DMS79 treated with DMSO at 0.1 percent for 48 hours (cell line): ENCODE results near the gene PHAF1.

Experiments
- DNase-seq: peaks from one replicate; lab custom pipeline; 2025; lab: John Stamatoyannopoulos, UW

Gene PHAF1

GRCh38 chr16:67180166-67180565, 70.4 kb downstream of the PHAF1 start:
- no peak for DNase-seq

DNA sequence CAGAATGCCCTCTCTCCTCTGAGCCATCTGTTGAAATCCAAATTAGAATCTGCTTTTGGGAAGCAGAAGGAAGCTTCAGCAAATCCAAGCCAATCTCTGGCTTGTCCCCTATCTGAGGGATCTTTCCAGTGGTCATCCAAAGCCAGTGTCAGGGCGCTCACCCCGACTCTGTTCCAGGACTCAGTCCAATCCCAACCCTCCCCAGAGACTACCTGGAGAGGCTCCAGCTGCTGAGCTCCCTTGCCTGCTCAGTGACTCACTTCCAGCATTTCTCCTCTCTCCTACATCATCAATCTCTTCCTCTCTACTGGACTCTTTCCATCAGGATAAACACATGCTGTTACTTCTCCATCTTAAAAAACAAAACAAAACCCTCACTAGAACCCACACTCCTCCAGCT, 71.6 kb downstream of the PHAF1 start:
- DNase-seq: no peak

DNA sequence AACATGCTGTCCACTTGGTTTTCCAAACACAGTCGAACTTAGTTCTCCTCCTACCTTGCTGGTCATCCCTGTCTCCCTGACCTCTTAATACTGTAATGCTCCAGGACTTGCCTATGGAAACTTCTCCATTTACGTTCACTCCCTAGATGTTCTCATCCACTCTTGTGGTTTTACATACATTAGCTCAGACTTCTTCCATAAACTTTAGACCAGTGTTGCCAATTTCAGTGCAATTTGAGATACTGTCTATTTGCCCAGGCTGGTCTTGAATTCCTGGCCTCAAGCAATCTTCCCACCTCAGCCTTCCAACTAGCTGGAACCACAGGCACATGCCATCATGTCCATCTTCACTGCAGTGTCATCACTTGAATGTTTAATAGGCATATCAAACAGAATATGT, 72.5 kb downstream of the PHAF1 start:
- DNase-seq: no peak

DNA sequence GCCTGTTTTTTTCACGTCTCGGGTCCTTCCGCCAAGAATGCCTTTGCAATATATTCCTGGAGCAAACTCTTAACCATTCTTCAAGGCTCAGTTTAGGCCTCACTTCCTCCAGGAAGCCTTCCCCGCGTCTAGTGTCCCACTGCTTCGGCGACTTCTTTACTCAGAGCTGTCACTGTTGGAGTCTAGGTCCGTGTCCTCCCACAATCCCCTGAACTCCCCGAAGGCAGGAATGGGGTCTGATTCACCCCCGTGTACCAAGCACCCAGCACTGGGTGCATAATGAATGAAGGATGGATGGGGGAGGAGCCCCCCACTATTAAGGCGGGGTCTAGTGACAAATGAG, 73.5 kb downstream of the PHAF1 start:
- no peak for DNase-seq

- DNase-seq: peak; percentile 88
Observed at GRCh38 chr16:67183627-67184452, 74.1 kb downstream of the PHAF1 start, which contains the start of gene MATCAP1. Gene MATCAP1 (minus strand): TSS chr16:67183963. CDS start chr16:67180610, 3,353 bp downstream.

GRCh38 chr16:67184453-67184994, 74.8 kb downstream of the PHAF1 start:
- DNase-seq: no peak

DNA sequence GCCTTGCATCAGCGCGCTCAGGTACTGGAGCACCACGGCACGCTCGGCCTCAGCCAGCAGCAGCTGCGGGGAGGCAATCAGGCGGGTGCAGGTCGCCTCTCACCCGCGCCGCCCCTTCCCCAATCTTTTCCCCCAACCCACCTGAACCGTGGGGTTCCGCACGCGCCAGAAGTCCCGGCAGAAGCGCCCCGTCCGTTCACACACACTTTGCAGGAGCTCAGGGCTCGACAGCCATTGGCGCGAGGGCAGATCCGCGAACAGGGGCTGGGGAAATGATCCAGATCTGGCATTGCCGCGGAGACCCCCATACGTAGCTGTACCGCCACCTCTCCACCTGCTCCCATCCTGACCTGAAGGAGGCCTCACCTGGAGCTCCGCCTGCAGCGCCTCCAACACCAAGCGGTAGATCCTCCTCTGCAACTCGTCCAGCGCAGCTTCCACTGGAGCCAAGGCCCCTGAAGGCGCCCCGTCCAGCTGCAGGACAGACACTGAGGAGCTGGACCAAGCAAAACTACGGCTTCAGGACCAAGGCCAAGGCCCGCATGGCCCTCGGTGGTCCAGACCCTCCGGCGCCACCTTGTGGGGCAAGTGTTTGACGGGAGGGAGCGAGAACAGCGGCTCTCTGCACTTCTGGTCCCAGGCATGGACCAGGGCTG, 75.4 kb downstream of the PHAF1 start:
- DNase-seq: peak; percentile 59

GRCh38 chr16:67185651-67186134, 76.0 kb downstream of the PHAF1 start:
- no peak for DNase-seq

DNA sequence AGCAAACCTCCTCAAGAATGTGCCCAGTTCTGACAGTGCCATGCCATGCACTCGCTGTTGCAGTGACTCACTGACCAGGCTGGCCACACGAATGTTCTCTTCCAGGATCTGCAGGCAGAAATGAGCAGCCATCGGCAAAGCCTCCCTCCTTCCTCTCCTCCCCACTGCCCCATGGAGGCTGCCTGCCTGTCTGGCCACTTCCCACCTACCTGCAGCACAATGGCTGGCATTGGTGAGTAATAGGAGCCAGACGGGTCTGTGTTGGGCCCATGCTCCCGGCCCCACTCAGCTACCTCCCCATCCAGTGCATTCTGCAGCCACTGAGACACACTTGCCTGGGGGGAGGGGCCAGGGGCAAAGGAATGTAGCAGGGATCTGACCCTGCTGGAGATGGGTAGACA, 76.8 kb downstream of the PHAF1 start:
- no peak for DNase-seq

DNA sequence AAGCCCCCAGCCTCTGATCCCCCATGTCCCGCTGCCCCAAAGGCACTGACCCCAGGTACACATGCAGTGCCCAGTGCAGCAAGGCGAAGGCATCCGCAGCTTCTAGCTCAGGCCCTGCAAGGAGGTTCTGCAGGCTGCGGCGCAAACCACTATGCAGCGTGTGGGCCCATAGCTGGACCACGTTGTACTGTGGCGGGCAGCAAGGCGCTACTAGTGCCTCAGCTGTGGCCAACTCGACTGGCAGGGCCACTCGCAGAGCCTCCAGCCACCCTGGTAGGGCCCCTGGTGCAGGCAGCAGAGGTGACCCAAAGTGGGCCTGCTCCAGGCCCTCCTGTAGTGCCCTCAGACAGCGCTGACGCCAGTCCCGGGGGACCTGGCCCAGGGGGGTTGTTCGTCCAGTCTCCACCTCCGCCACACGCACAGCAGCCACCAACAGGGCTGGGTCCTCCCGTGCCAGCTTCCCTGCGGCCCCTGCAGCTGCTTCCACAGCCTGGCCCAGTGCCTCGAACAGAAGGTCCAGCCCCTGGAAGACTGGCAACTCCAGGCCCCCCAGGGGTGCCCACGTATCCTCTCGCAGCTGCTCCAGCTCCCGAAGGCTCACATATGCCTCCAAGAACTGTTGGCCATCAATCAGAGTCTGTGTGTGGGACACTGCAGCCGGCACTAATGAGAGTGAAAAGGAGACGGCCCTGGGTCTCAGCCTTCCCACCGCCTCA, 77.6 kb downstream of the PHAF1 start:
- DNase-seq: no peak

DNA sequence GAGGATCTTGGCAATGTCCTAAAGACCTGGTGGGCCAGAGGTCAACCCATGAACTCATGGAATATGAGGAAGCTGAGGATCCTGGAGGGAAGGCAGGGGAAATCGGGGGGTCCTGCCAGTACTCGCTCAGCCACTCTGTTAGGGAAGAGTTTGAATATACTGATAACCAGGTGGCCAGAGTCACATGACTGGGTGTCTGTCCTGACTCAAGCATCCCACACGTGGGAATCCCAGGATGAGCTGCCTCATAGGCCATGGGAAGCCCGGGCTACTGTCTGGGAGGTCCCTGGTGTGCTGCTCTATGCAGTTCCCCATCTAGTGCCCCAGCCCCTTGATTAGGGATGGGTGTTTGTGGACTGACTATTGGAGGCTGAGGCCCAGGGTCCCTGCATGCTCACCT, 78.6 kb downstream of the PHAF1 start:
- DNase-seq: no peak

DNA sequence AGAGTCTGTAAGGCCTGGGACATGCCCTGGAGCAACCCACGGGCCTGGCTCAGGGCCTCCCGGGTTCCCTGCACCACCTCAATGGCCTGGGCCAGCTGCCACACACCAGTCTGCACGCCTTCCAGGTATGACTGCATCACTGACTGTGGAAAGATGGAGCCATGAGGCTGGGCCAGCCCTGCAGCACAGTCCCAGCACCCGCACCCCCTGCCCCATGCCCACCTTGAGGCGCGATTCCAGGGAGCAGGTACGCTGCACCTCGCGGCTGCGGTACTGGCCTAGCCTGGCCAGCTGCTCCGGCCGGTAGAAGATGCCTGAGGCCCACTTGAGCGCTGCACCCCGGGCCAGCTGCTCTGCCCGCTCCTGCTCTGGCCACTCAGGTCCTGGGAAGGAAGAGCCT, 79.1 kb downstream of the PHAF1 start:
- no peak for DNase-seq

DNA sequence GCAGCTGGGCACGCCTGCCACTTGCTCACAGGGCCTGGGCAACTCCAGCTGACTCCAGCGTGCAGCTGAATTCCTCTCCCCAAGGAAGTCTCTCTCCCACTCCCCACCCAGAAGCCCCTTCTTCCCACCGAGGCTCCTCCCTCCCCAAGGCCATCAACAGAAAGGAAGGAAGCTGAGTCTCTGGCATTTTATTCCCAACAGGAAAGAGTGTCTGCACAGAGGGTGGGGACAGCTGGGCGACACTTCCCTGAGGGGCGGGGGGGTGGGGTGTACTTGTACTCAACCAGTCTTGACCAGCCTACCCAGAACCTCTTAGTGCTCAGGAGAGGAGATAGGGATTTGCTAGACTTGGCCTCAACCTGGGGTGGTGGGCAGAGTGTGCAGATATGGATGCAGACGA, 80.3 kb downstream of the PHAF1 start, which contains the start of gene EXOC3L1:
EXOC3L1 (minus strand) TSS at position 96 of the 400 bp plus-strand sequence. CDS start 460 bp downstream, outside the sequence.
- DNase-seq: no peak

- DNase-seq: no peak
Observed at GRCh38 chr16:67190448-67191399, 81.0 kb downstream of the PHAF1 start.

- no peak for DNase-seq
Observed at GRCh38 chr16:67191411-67191994, 81.8 kb downstream of the PHAF1 start.

DNA sequence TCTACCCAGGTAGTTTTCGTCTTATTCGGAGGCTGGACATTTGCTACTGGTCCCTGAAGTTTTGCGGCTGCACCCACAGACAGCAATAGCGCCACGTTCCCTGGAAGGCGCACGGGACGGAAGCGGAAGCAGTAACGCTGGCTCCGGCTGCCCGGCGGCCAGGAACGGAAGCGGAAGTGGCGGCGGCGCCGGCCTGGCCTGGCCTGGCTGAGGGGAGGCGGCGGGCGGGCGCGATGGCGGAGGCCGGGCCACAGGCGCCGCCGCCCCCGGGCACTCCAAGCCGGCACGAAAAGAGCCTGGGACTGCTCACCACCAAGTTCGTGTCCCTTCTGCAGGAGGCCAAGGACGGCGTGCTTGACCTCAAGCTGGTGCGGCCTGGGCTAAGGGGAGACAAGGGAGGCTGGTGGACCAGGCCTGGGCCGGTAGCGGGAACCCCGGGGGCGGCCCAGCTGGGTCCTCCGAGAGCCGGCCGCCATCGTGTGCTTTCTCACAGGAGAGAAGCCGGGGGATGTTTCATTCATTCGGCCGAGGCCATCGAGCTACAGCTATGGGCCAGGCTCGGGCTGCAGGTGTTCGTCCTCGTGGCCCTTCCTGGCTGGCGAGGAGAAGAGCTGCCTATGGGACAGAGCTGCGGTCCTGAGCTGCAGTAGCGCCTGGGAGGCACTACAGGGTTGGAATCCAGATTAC, 82.4 kb downstream of the PHAF1 start, which contains the start of gene E2F4:
E2F4 (plus strand) TSS at position 161 of the 687 bp plus-strand sequence; CDS start at position 234, 73 bp downstream.
- peak; percentile 55 for DNase-seq

DNA sequence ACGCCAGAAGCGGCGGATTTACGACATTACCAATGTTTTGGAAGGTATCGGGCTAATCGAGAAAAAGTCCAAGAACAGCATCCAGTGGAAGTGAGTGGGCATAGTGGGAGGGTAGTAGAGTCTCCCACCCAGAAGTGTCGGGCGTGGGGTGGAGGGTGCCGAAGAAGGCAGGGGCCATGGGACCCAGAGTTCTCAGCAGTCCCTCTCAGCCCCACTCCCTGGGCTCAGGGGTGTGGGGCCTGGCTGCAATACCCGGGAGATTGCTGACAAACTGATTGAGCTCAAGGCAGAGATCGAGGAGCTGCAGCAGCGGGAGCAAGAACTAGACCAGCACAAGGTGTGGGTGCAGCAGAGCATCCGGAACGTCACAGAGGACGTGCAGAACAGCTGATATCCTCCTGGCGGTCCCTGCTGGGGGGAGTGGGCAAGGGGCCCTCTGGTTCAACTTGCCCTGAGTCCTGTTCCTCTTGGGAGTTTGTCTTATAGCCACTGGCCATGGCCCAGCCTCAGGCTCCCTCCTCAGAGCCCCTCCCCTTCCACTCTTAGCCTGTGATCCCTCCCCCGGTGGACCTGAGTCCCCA, 83.1 kb downstream of the PHAF1 start:
- no peak for DNase-seq

DNA sequence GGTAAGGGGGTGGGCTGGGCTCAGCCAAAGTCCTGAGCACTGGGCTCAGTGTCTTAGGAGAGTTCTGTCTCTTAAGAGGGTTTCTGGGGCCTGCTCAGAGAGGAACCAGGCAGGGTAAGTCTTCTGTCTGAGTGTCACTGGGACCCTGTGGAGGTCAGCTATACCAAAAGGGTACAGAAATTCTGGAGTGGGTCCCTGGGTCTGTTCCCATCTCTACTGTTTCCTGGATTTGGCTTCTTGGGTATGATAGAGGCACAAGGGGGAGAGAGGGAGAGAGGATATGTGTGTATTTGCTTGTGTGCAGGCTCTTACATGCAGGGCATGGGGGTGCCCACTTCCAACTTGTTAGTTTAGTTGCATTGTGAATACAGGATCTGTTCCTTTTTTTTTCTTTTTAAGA, 83.8 kb downstream of the PHAF1 start:
- DNase-seq: no peak

- no peak for DNase-seq
Observed at GRCh38 chr16:67194260-67194659, 84.5 kb downstream of the PHAF1 start.

GRCh38 chr16:67195676-67196075, 85.9 kb downstream of the PHAF1 start:
- no peak for DNase-seq
